ENCODE results near the gene CDK4.

DNA sequence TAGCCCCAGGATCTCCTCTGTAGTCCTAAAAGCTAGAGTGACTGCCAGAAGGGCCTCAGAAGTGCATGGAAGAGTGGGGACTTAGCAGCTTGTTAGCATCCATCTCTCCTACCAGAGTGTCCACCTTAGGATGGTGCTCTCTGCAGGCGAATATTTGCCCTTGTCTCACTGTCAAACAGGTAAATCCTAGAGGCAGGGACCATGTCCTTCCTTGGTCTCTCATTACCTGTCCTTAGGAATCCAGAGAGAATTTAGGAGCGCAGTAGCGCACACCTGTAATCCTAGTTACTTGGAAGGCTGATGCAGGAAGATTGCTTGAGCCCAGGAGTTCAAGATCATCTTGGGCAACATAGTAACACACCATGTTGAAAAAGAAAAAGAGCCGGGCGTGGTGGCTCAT lies 35.0 kb downstream of the CDK4 start:
- TF ChIP-seq CTCF (conservative IDR thresholded peaks at IDR 0.05), result no peak
- no peak for TF ChIP-seq ZFX (IDR thresholded peaks at IDR 0.05)

All from C4-2B (cell line).